Smooth muscle cell (in vitro differentiated cells): ENCODE results near the gene PAIP2B. TPM values are rescaled to one million over a fixed set of nuclear protein-coding genes. Genes with fewer than 3 reads are reported as not detected.
"Not testable (repeated sequence)": the region's sequence is repeated elsewhere in the genome, so short reads cannot be mapped to it uniquely, and the experiment has no call there.

ENCODE experiments used
- DNase-seq: peaks from one replicate; lab custom pipeline; 2025; ENCODE audit not compliant: unreplicated experiment; lab: John Stamatoyannopoulos, UW
- H2AFZ ChIP-seq: fragments of 200-600 bp; sonication (generic); 2 replicates; pipeline ENCODE4 v1.6.0; 2016; ENCODE audit warnings: antibody characterized with exemption, low read depth, mild to moderate bottlenecking
- H3F3A ChIP-seq: fragments of 200-600 bp; sonication (generic); 2 replicates; pipeline ENCODE4 v1.6.0; 2017; ENCODE audit warnings: antibody characterized with exemption, low read depth
- H3K27ac ChIP-seq: fragments of 200-600 bp; sonication (generic); 2 replicates; pipeline ENCODE4 v1.5.1; 2016; ENCODE audit warnings: low read depth, mild to moderate bottlenecking
- H3K27me3 ChIP-seq: fragments of 200-600 bp; sonication (generic); 2 replicates; pipeline ENCODE4 v1.6.1; 2016; ENCODE audit warnings: low read depth, mild to moderate bottlenecking
- H3K36me3 ChIP-seq: fragments of 200-600 bp; sonication (generic); 2 replicates; pipeline ENCODE4 v1.5.1; 2016; ENCODE audit warnings: low read depth
- H3K4me1 ChIP-seq: fragments of 200-600 bp; sonication (generic); 2 replicates; pipeline ENCODE4 v1.5.1; 2016; ENCODE audit warnings: low read depth
- H3K4me2 ChIP-seq: fragments of 200-600 bp; sonication (generic); 2 replicates; pipeline ENCODE4 v1.6.0; 2016; ENCODE audit warnings: mild to moderate bottlenecking
- H3K4me3 ChIP-seq: fragments of 200-600 bp; sonication (generic); 2 replicates; pipeline ENCODE4 v1.5.1; 2016; ENCODE audit warnings: mild to moderate bottlenecking
- H3K79me2 ChIP-seq: fragments of 200-600 bp; sonication (generic); 2 replicates; pipeline ENCODE4 v1.6.0; 2016; ENCODE audit warnings: low read depth, mild to moderate bottlenecking
- H3K9ac ChIP-seq: fragments of 200-600 bp; sonication (generic); 2 replicates; pipeline ENCODE4 v1.6.0; 2016; ENCODE audit warnings: low read depth
- H3K9me3 ChIP-seq: fragments of 200-600 bp; sonication (generic); replicated peaks from 2 replicates; pipeline ENCODE4 v1.5.1; 2016; ENCODE audit warnings: low read depth
- H4K20me1 ChIP-seq: fragments of 200-600 bp; sonication (generic); 2 replicates; pipeline ENCODE4 v1.6.0; 2016; ENCODE audit warnings: low read depth
- CTCF ChIP-seq: fragments of 200-600 bp; sonication (generic); IDR thresholded peaks from 2 replicates; pipeline ENCODE4 v1.5.1; 2017; ENCODE audit warnings: borderline replicate concordance, mild to moderate bottlenecking, antibody characterized with exemption; ENCODE audit not compliant: insufficient read depth, poor library complexity, severe bottlenecking
- WGBS: methylation state at CpG from one replicate; pipeline ENCODE4 v1.1.7; 2016; ENCODE audit warnings: low lambda C conversion rate; 5-methylcytosine and 5-hydroxymethylcytosine counted together
- polyA plus RNA-seq: library from polyadenylated mRNA; unstranded; fragments of >200 nt; fragmentation: Nextera tagmentation; extraction: Ambion mirVana; gene quantifications from 2 replicates; pipeline ENCODE4 v1.2.1, GENCODE V29; 2016
- total RNA-seq: library from RNA; depleted of rRNA; stranded (reverse); fragments of >200 nt; gene quantifications from 2 replicates; pipeline ENCODE4 v1.2.3, GENCODE V29; 2014

Gene PAIP2B
- total and polyA plus RNA-seq, 2 experiments from 2014 or later = 1.2 to 2.4 TPM

GRCh38 chr2:71243634-71244301, 16.9 kb upstream of the PAIP2B start:
- 66% methylated on average over 1 of the region's 1 CpG for WGBS
- no peaks in the 10 kb centered on the region for H3K4me1 ChIP-seq
- no peak overlapping the region for H3K27ac ChIP-seq
- no peak for TF ChIP-seq CTCF
- no peaks in the 10 kb centered on the region for H4K20me1 ChIP-seq
- no peaks in the 10 kb centered on the region for H3K79me2 ChIP-seq
- no peaks in the 10 kb centered on the region for H3K36me3 ChIP-seq
- no peak overlapping the region for H2AFZ ChIP-seq
- no peak overlapping the region for H3K9ac ChIP-seq
- H3K4me2 ChIP-seq = no peak overlapping the region
- H3K4me3 ChIP-seq = no peak overlapping the region
- H3K27me3 ChIP-seq = no peaks in the 10 kb centered on the region
- H3K9me3 ChIP-seq = no peaks in the 10 kb centered on the region
- H3F3A ChIP-seq = no peaks in the 10 kb centered on the region
- DNase-seq = no peak

DNA sequence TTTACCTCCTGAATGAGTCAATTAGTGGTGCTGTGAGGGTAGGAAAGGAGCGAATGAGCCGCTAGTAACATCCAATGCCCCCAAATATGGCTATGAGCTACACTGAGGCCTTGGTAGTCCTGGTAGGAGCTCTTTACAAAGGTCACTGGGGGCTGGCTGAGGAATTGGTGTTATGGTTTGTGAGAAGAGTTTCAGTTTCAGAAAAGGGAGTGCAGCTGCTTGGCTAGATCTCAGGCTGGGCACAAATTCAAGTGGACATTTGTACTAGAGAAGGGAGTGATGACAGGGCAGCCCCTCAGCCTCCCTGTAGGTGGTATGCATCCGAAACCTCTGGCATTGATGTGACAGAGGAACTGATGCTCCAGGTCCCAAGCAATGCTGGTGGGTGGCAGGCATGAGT, 13.9 kb upstream of the PAIP2B start:
- Histone ChIP-seq H3K4me2 (no peak overlapping the region), H3K27ac (no peak overlapping the region), H3K79me2 (no peaks in the 10 kb centered on the region), H3K9me3 (no peaks in the 10 kb centered on the region), H3K36me3 (no peaks in the 10 kb centered on the region), H3K27me3 (peaks cover 4% of the 10 kb centered on the region), H3K4me1 (no peaks in the 10 kb centered on the region), H3K4me3 (no peak overlapping the region), H4K20me1 (no peaks in the 10 kb centered on the region), H3K9ac (no peak overlapping the region), H3F3A (no peaks in the 10 kb centered on the region), H2AFZ (no peak overlapping the region)
- 87% methylated on average over 3 of the region's 3 CpGs for WGBS
- DNase-seq = no peak
- no peak for TF ChIP-seq CTCF

DNA sequence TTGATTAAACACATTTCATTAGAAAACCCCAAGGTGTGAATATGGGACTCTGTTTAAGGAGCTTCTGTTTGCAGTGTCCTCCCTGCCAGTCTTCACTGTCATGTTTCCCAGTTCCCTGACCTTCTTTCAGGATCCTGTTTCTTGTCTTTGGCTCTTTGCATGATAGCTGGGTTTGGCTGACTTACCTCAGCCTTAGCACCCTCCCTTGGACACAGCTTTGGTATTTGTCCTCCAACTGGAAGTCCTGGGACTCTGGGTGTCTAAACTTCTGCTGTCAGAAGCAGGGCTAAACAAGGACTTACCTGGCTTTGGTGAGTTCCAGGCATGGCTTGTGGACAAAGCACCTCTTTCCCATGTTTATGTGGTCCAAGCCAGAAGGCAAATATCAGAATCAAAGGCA, 11.2 kb upstream of the PAIP2B start:
- no peaks in the 10 kb centered on the region for H3K9me3 ChIP-seq
- no peaks in the 10 kb centered on the region for H4K20me1 ChIP-seq
- no peak for TF ChIP-seq CTCF

GRCh38 chr2:71235930-71236587, 9.2 kb upstream of the PAIP2B start:
- Histone ChIP-seq H3K9ac (no peak overlapping the region), H3K27ac (no peak overlapping the region), H2AFZ (no peak overlapping the region), H3K4me1 (no peaks in the 10 kb centered on the region), H3F3A (no peaks in the 10 kb centered on the region), H3K27me3 (peaks cover 4% of the 10 kb centered on the region), H3K4me2 (no peak overlapping the region), H3K9me3 (no peaks in the 10 kb centered on the region), H4K20me1 (no peaks in the 10 kb centered on the region), H3K4me3 (no peak overlapping the region), H3K79me2 (no peaks in the 10 kb centered on the region), H3K36me3 (no peaks in the 10 kb centered on the region)
- TF ChIP-seq CTCF = no peak
- no peak for DNase-seq
- 66% methylated on average over 7 of the region's 7 CpGs for WGBS

More for the DNA sequence above, 11.2 kb upstream of the PAIP2B start:
- DNase-seq = no peak
- H3K36me3 ChIP-seq = no peaks in the 10 kb centered on the region
- H2AFZ ChIP-seq = no peak overlapping the region
- no peak overlapping the region for H3K4me2 ChIP-seq
- H3K9ac ChIP-seq = no peak overlapping the region
- H3K79me2 ChIP-seq = no peaks in the 10 kb centered on the region
- peaks cover 4% of the 10 kb centered on the region for H3K27me3 ChIP-seq
- no peak overlapping the region for H3K4me3 ChIP-seq
- H3F3A ChIP-seq = no peaks in the 10 kb centered on the region
- no peak overlapping the region for H3K27ac ChIP-seq
- no peaks in the 10 kb centered on the region for H3K4me1 ChIP-seq

DNA sequence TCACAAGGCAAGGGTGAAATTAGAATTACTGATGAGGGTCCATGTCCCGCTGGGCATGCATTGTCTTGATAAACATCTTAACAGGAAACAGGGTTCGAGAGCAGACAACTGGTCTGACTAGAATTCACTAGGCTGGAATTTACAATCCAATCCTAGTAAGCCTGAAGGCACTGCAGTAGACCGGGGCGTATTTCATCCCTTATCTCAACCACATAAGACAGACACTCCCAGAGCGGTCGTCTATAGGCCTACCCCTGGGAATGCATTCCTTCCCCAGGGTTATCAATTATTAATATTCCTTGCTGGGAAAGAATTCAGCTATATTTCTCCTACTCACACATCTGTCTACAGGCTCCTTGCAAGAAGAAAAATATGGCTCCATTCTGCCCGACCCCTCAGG, 6.2 kb upstream of the PAIP2B start:
- not testable (repeated sequence) for H3K4me2 ChIP-seq, H3K9ac ChIP-seq, H3K27ac ChIP-seq, H3K36me3 ChIP-seq, H3K9me3 ChIP-seq, H3K4me3 ChIP-seq, DNase-seq, H3K79me2 ChIP-seq, H3F3A ChIP-seq, H3K4me1 ChIP-seq, H4K20me1 ChIP-seq, H2AFZ ChIP-seq, H3K27me3 ChIP-seq
- 87% methylated on average over 7 of the region's 7 CpGs for WGBS
